CD4-positive, alpha-beta T cell (primary cell): ENCODE measurements around the gene ARG1. TPM values are rescaled to one million over a fixed set of nuclear protein-coding genes. Genes with fewer than 3 reads are reported as not detected.

Experiments used
- ATAC-seq: fragments of 200-7000 bp; cut with Tn5 transposase; one replicate; pipeline ENCODE4 v1.10.0; 2022; ENCODE audit warnings: mild to moderate bottlenecking; ENCODE audit not compliant: poor library complexity
- CTCF ChIA-PET: fragments of 350-600 bp; sonication (Branson Sonifier 250); formaldehyde crosslinking; loops from one replicate; lab custom pipeline; 2021; ENCODE audit warnings: antibody characterized with exemption, inconsistent platforms; lab: Charles Lee
- POLR2A ChIA-PET: fragments of 350-600 bp; sonication (Branson Sonifier 250); formaldehyde crosslinking; loops from one replicate; lab custom pipeline; 2021; ENCODE audit warnings: antibody characterized with exemption, inconsistent platforms; lab: Charles Lee
- DNase-seq, 14 experiments: peaks; one replicate each; pipeline ENCODE4 v3.0.0-alpha.2; 2013 to 2020; ENCODE audit warnings: mixed read lengths in 2 of 14
- H3K27ac ChIP-seq, 2 donors: one replicate each; pipeline versions ENCODE4 v1.5.1 to v1.7.0; 2013; ENCODE audit warnings: low read length in 2 of 2, low read depth in 1 of 2, mild to moderate bottlenecking in 1 of 2
- H3K27me3 ChIP-seq, 2 experiments: 1 replicate in 1 of 2; 2 replicates in 1 of 2; pipeline versions ENCODE4 v1.6.1 to v1.7.0; 2013; ENCODE audit warnings: low read length in 2 of 2, control low read depth in 1 of 2, mild to moderate bottlenecking in 1 of 2, moderate library complexity in 1 of 2; ENCODE audit not compliant: insufficient read depth in 2 of 2, control insufficient read depth in 1 of 2
- H3K36me3 ChIP-seq: one replicate; pipeline ENCODE4 v1.6.1; 2013; ENCODE audit warnings: low read length, control low read depth; ENCODE audit not compliant: insufficient read depth
- H3K4me1 ChIP-seq: one replicate; pipeline ENCODE4 v1.6.1; 2013; ENCODE audit warnings: low read length, control low read depth; ENCODE audit not compliant: insufficient read depth
- H3K4me3 ChIP-seq: one replicate; pipeline ENCODE4 v1.5.1; 2013; ENCODE audit warnings: mild to moderate bottlenecking, low read length, moderate library complexity
- H3K9me3 ChIP-seq, 2 experiments: 1 replicate in 1 of 2; 2 replicates in 1 of 2; pipeline versions ENCODE4 v1.6.1 to v1.7.0; 2013; ENCODE audit warnings: low read length in 2 of 2, mild to moderate bottlenecking in 2 of 2, control low read depth in 1 of 2, moderate library complexity in 1 of 2; ENCODE audit not compliant: control insufficient read depth in 1 of 2, insufficient read depth in 1 of 2
- H3K27ac Mint-ChIP-seq: one replicate; pipeline ENCODE4 v1.8.0; 2020; ENCODE audit warnings: mixed read lengths
- H3K27me3 Mint-ChIP-seq: one replicate; pipeline ENCODE4 v1.8.0; 2021; ENCODE audit warnings: mixed read lengths
- H3K36me3 Mint-ChIP-seq: one replicate; pipeline ENCODE4 v1.8.0; 2021; ENCODE audit warnings: low read depth, mixed read lengths
- H3K4me1 Mint-ChIP-seq: one replicate; pipeline ENCODE4 v1.8.0; 2021; ENCODE audit warnings: low read depth, mixed read lengths
- H3K4me3 Mint-ChIP-seq: one replicate; pipeline ENCODE4 v1.8.0; 2020; ENCODE audit warnings: mild to moderate bottlenecking, mixed read lengths
- H3K9me3 Mint-ChIP-seq: one replicate; pipeline ENCODE4 v1.8.0; 2020; ENCODE audit warnings: mixed read lengths
- intact Hi-C, 2 experiments: fragments of 100-400 bp; cut with DNase I in 1 of 2; cut with micrococcal nuclease in 1 of 2; formaldehyde crosslinking; loops; one replicate each; pipeline versions ENCODE4 v1.15.1 to v1.9.0; 2023 to 2025; cut with DNase I, micrococcal nuclease
- total RNA-seq, 174 experiments: library from RNA in 2 of 174; stranded (reverse) in 2 of 174; gene quantifications; one replicate each; pipeline ENCODE4 v1.2.3 and lab custom pipeline; 2021 to 2026
- TF ChIP-seq, protein P1 (sequence below): fragments of 200-600 bp; IDR thresholded peaks from one replicate; pipeline ENCODE4 v1.8.0; 2022; ENCODE audit warnings: antibody characterized with exemption, mild to moderate bottlenecking

The ARG1 gene
- total RNA-seq, 2 experiments from 2014 or later = 0.36 to 0.50 TPM

DNA sequence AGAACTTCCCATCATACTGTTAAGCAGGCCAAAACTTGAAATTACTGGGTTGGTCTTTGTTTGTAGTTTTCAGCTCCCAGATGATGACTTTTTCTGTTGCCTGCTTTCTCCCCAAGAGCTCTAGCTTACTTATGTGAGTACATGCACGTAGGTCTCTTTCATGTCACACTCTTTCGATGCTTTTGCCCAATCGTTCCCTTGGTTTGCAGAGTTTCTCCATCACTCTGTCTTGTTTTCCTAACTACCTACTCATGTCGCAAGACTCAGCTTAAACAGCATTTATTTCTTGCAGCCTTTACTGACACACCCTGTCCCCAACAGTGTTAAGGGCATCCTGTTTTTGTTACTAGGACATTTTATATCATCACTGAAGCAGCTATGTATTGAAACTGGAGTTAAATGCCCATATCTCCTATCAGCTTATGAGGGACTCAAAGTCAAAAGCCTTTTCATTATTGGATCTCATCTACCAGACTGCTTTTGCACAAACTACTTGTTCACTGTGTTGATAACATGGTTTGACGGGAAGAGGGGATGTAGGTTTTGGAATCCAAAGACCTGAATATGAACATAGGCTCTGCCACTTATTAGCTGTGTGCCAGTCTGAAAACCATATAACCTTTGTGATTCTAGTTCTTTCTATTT lies 2.9 kb downstream of the ARG1 start:
- H3K27ac Mint-ChIP-seq = no peak overlapping the region
- no peak overlapping the region for H3K4me3 Mint-ChIP-seq
- ATAC-seq (no peak), DNase-seq (no peak)
- peaks cover 79% of the 10 kb centered on the region for H3K36me3 Mint-ChIP-seq
- Histone ChIP-seq H3K27ac (no peak overlapping the region), H3K4me3 (no peak overlapping the region), H3K27me3 (no peaks in the 10 kb centered on the region), H3K9me3 (no peaks in the 10 kb centered on the region), H3K4me1 (no peaks in the 10 kb centered on the region), H3K36me3 (peaks cover 23% of the 10 kb centered on the region)
- TF ChIP-seq, protein P1, sequence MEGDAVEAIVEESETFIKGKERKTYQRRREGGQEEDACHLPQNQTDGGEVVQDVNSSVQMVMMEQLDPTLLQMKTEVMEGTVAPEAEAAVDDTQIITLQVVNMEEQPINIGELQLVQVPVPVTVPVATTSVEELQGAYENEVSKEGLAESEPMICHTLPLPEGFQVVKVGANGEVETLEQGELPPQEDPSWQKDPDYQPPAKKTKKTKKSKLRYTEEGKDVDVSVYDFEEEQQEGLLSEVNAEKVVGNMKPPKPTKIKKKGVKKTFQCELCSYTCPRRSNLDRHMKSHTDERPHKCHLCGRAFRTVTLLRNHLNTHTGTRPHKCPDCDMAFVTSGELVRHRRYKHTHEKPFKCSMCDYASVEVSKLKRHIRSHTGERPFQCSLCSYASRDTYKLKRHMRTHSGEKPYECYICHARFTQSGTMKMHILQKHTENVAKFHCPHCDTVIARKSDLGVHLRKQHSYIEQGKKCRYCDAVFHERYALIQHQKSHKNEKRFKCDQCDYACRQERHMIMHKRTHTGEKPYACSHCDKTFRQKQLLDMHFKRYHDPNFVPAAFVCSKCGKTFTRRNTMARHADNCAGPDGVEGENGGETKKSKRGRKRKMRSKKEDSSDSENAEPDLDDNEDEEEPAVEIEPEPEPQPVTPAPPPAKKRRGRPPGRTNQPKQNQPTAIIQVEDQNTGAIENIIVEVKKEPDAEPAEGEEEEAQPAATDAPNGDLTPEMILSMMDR = no peak
- H3K9me3 Mint-ChIP-seq = no peaks in the 10 kb centered on the region
- CTCF ChIA-PET = no interaction called here
- no peaks in the 10 kb centered on the region for H3K4me1 Mint-ChIP-seq
- intact Hi-C loops = no loop called here
- POLR2A ChIA-PET = no interaction called here
- H3K27me3 Mint-ChIP-seq = no peaks in the 10 kb centered on the region

DNA sequence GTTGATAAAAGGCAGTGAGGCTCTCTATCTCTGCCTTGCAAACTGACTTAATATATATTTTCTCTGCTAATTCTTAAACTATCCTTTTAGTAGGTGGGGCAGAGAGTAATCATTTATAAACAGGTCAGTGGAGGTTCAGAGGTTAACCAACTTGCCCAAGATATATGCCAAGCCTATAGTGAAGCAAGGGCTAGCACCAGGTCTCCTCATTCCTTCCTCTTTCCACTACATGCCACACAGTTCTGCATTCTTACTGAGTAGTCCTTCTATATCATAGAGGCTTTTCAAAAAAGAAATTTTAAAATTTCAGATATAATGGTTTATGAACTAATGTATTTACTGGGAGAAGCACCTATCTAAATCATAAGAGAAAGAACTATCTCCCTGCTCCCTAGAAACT lies 8.5 kb downstream of the ARG1 start:
- ATAC-seq (no peak), DNase-seq (no peak)
- no peak overlapping the region for H3K4me3 Mint-ChIP-seq
- ChIA-PET CTCF (no interaction called here), POLR2A (no interaction called here)
- H3K9me3 Mint-ChIP-seq = no peaks in the 10 kb centered on the region
- H3K27ac Mint-ChIP-seq = no peak overlapping the region
- H3K4me3 ChIP-seq = no peak overlapping the region
- TF ChIP-seq, protein P1 = no peak
- H3K27ac ChIP-seq = no peak overlapping the region
- no peaks in the 10 kb centered on the region for H3K27me3 ChIP-seq
- intact Hi-C loops = no loop called here
- no peaks in the 10 kb centered on the region for H3K4me1 ChIP-seq
- no peaks in the 10 kb centered on the region for H3K9me3 ChIP-seq
- H3K36me3 Mint-ChIP-seq = peaks cover 85% of the 10 kb centered on the region
- H3K4me1 Mint-ChIP-seq = no peaks in the 10 kb centered on the region
- peaks cover 72% of the 10 kb centered on the region for H3K36me3 ChIP-seq
- H3K27me3 Mint-ChIP-seq = no peaks in the 10 kb centered on the region

DNA sequence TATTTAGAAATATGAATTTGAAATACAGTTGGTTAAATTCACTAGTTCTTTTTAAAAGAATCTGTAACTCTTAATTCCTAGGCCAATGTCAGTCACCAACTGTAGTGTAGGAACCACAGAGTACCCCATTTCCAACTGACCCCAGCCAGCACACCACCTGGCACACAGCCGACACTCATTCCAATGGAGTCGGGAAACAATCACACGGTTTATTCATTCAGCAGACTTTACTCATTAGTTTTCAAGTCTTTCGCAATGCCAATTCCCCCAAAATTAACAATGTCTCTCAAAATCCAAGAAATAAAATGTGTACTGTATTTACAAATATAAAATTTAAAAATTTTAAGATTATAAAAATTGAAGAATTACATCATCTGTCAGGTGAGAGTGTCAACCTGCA lies 13.5 kb downstream of the ARG1 start:
- no peaks in the 10 kb centered on the region for H3K9me3 Mint-ChIP-seq
- Histone ChIP-seq H3K9me3 (no peaks in the 10 kb centered on the region), H3K36me3 (peaks cover 96% of the 10 kb centered on the region), H3K27ac (no peak overlapping the region), H3K4me1 (no peaks in the 10 kb centered on the region), H3K27me3 (no peaks in the 10 kb centered on the region), H3K4me3 (no peak overlapping the region)
- no peak for ATAC-seq
- H3K36me3 Mint-ChIP-seq = peaks cover 92% of the 10 kb centered on the region
- intact Hi-C loops = loop anchor here in 1 of 2 experiments (5.0 kb wide), 1 partner anchor 36 kb away; no protein-coding TSS in a partner anchor
- no peaks in the 10 kb centered on the region for H3K27me3 Mint-ChIP-seq
- ChIA-PET POLR2A (no interaction called here), CTCF (no interaction called here)
- H3K4me1 Mint-ChIP-seq = no peaks in the 10 kb centered on the region
- no peak for DNase-seq
- no peak overlapping the region for H3K4me3 Mint-ChIP-seq
- TF ChIP-seq, protein P1 = no peak
- no peak overlapping the region for H3K27ac Mint-ChIP-seq
